Measurements from ENCODE around the gene SLAMF9.

GRCh38 chr1:159955456-159955855 lies 1.4 kb upstream of the SLAMF9 start:
- TF ChIP-seq CTCF (IDR thresholded peaks at IDR 0.05), result no peak
- no peak for TF ChIP-seq POLR2AphosphoS5 (IDR thresholded peaks at IDR 0.05)
- no peak for TF ChIP-seq POLR2A (IDR thresholded peaks at IDR 0.05)
